Natural killer cell (primary cell): ENCODE data around the gene KIAA1958. TPM values are rescaled to one million over a fixed set of nuclear protein-coding genes. Genes with fewer than 3 reads are reported as not detected.

ENCODE experiments used
- ATAC-seq, 3 donors: fragments of 150-1000 bp in 2 of 3; fragments of 200-7000 bp in 1 of 3; cut with Tn5 transposase; 1 replicate in 1 of 3; 2 replicates in 2 of 3; pipeline ENCODE4 v1.10.0; 2021; ENCODE audit warnings: mild to moderate bottlenecking in 2 of 3, moderate library complexity in 2 of 3
- DNase-seq, 2 donors: peaks; one replicate each; pipeline versions ENCODE4 v3.0.0 to v3.0.0-alpha.2; 2013 to 2021; ENCODE audit warnings: mixed read lengths in 1 of 2
- H3K27ac ChIP-seq: one replicate; pipeline ENCODE4 v1.5.1; 2013; ENCODE audit warnings: mild to moderate bottlenecking, low read length
- H3K27me3 ChIP-seq: one replicate; pipeline ENCODE4 v1.6.1; 2013; ENCODE audit warnings: low read length; ENCODE audit not compliant: control insufficient read depth, insufficient read depth
- H3K36me3 ChIP-seq: one replicate; pipeline ENCODE4 v1.6.1; 2013; ENCODE audit warnings: low read length; ENCODE audit not compliant: control insufficient read depth, insufficient read depth
- H3K4me1 ChIP-seq: one replicate; pipeline ENCODE4 v1.6.1; 2013; ENCODE audit warnings: low read length; ENCODE audit not compliant: control insufficient read depth, insufficient read depth
- H3K4me3 ChIP-seq: one replicate; pipeline ENCODE4 v1.5.1; 2013; ENCODE audit warnings: low read length
- H3K9me3 ChIP-seq: one replicate; pipeline ENCODE4 v1.6.1; 2013; ENCODE audit warnings: low read length; ENCODE audit not compliant: control insufficient read depth, insufficient read depth
- H3K27ac Mint-ChIP-seq, 2 donors: one replicate each; pipeline ENCODE4 v1.8.0; 2022; ENCODE audit warnings: mild to moderate bottlenecking in 2 of 2, mixed read lengths in 2 of 2, moderate library complexity in 1 of 2
- H3K27me3 Mint-ChIP-seq, 2 donors: one replicate each; pipeline ENCODE4 v1.8.0; 2022; ENCODE audit warnings: low read depth in 2 of 2, mixed read lengths in 2 of 2
- H3K36me3 Mint-ChIP-seq: one replicate; pipeline ENCODE4 v1.8.0; 2022; ENCODE audit warnings: mixed read lengths
- H3K4me1 Mint-ChIP-seq, 2 donors: one replicate each; pipeline ENCODE4 v1.8.0; 2022; ENCODE audit warnings: mixed read lengths in 2 of 2
- H3K4me3 Mint-ChIP-seq: one replicate; pipeline ENCODE4 v1.8.0; 2022; ENCODE audit warnings: mild to moderate bottlenecking, moderate library complexity, mixed read lengths
- H3K9me3 Mint-ChIP-seq, 2 donors: one replicate each; pipeline ENCODE4 v1.8.0; 2022; ENCODE audit warnings: mixed read lengths in 2 of 2
- CTCF ChIP-seq: fragments of 200-600 bp; IDR thresholded peaks from one replicate; pipeline ENCODE4 v1.8.0; 2022; ENCODE audit warnings: antibody characterized with exemption
- WGBS: methylation state at CpG from one replicate; pipeline ENCODE4 v1.1.7; 2013; ENCODE audit warnings: missing lambda C conversion rate; ENCODE audit not compliant: insufficient coverage; 5-methylcytosine and 5-hydroxymethylcytosine counted together
- intact Hi-C: fragments of 100-400 bp; cut with micrococcal nuclease; formaldehyde crosslinking; loops from one replicate; pipeline ENCODE4 v1.14.2; 2022
- total RNA-seq, 4 donors: library from RNA; stranded (reverse); fragments of 120-200 nt in 1 of 4; gene quantifications; one replicate each; pipeline versions ENCODE4 v1.2.3 to v1.2.4, GENCODE V29; 2013 to 2022

KIAA1958 gene
- total RNA-seq, 3 donors from 2014 or later (not counting 1 experiment from before 2014, with no cell fraction given) = 5.4 to 6.1 (median 5.5) TPM

DNA sequence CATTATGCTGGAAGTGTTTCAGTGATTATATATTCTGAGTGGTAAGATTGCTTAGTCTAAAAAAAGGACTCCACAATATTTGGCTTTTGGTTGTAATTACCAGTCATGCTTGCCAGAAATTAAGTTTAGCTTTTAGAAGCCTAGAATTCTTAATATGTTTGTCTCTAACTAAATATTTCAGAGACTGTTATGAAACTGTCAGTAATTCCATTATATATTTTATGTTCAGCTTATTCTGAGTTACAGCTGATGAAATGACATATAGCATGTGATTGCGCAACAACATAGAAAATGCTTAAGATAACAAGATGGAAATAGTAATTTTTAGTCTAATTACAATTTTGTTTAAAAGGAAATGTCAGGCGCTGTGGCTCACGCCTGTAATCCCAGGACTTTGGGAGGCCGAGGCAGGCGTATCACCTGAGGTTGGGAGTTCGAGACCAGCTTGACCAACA lies 44.2 kb downstream of the KIAA1958 start:
- H3K4me1 Mint-ChIP-seq = peaks cover 0 to 20% of the 10 kb centered on the region in 2 donors
- no peak overlapping the region for H3K27ac Mint-ChIP-seq
- Histone ChIP-seq H3K27me3 (no peaks in the 10 kb centered on the region), H3K9me3 (no peaks in the 10 kb centered on the region), H3K4me3 (no peak overlapping the region), H3K4me1 (no peaks in the 10 kb centered on the region), H3K36me3 (no peaks in the 10 kb centered on the region), H3K27ac (no peak overlapping the region)
- no peak for DNase-seq
- H3K9me3 Mint-ChIP-seq = no peaks in the 10 kb centered on the region
- intact Hi-C loops = no loop called here
- no peak overlapping the region for H3K4me3 Mint-ChIP-seq
- ATAC-seq = no peak
- H3K36me3 Mint-ChIP-seq = no peaks in the 10 kb centered on the region
- 98% methylated on average over 6 of the region's 6 CpGs for WGBS
- no peaks in the 10 kb centered on the region for H3K27me3 Mint-ChIP-seq
- TF ChIP-seq CTCF = no peak

GRCh38 chr9:112531666-112532282 lies 45.1 kb downstream of the KIAA1958 start:
- H3K4me1 ChIP-seq = no peaks in the 10 kb centered on the region
- TF ChIP-seq CTCF = no peak
- DNase-seq (no peak), ATAC-seq (no peak)
- no peaks in the 10 kb centered on the region for H3K9me3 Mint-ChIP-seq
- no peaks in the 10 kb centered on the region for H3K27me3 Mint-ChIP-seq
- no peak overlapping the region for H3K4me3 Mint-ChIP-seq
- H3K4me3 ChIP-seq = no peak overlapping the region
- 97% methylated on average over 6 of the region's 6 CpGs for WGBS
- no peak overlapping the region for H3K27ac ChIP-seq
- peaks cover 0 to 21% of the 10 kb centered on the region in 2 donors for H3K4me1 Mint-ChIP-seq
- no peak overlapping the region for H3K27ac Mint-ChIP-seq
- no peaks in the 10 kb centered on the region for H3K36me3 ChIP-seq
- no peaks in the 10 kb centered on the region for H3K36me3 Mint-ChIP-seq
- H3K27me3 ChIP-seq = no peaks in the 10 kb centered on the region
- no peaks in the 10 kb centered on the region for H3K9me3 ChIP-seq
- intact Hi-C loops = no loop called here

- no peaks in the 10 kb centered on the region for H3K9me3 Mint-ChIP-seq
- no peak for ATAC-seq
- 87% methylated on average over 1 of the region's 1 CpG for WGBS
- intact Hi-C loops = no loop called here
- H3K4me3 Mint-ChIP-seq = no peak overlapping the region
- peaks cover 0 to 21% of the 10 kb centered on the region in 2 donors for H3K4me1 Mint-ChIP-seq
- H3K9me3 ChIP-seq = no peaks in the 10 kb centered on the region
- no peak for DNase-seq
- H3K27me3 Mint-ChIP-seq = no peaks in the 10 kb centered on the region
- no peak overlapping the region for H3K27ac ChIP-seq
- no peaks in the 10 kb centered on the region for H3K36me3 Mint-ChIP-seq
- no peaks in the 10 kb centered on the region for H3K4me1 ChIP-seq
- no peak overlapping the region for H3K27ac Mint-ChIP-seq
- H3K36me3 ChIP-seq = no peaks in the 10 kb centered on the region
- H3K4me3 ChIP-seq = no peak overlapping the region
- H3K27me3 ChIP-seq = no peaks in the 10 kb centered on the region
- TF ChIP-seq CTCF = no peak
Measured at GRCh38 chr9:112532427-112532826, 45.8 kb downstream of the KIAA1958 start.

DNA sequence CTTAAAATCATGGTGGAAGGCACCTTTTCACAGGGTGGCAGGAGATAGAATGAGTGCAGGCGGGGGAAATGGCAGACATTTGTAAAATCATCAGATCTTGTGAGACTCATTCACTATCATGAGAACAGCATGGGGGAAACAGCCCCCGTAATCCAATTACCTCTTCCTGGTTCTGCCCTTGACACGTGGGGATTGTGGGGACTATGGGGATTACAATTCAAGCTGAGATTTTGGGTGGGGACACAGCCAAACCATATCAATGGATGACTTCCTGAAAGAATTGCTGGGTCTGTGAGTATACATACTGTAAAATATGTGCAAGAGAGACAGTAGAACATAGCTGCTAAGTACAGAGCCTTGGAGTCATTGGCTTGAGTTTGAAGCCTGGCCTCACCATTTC lies 47.0 kb downstream of the KIAA1958 start:
- TF ChIP-seq CTCF = no peak
- DNase-seq (no peak), ATAC-seq (no peak)
- H3K27ac Mint-ChIP-seq = no peak overlapping the region
- intact Hi-C loops = no loop called here
- H3K4me3 ChIP-seq = no peak overlapping the region
- no peaks in the 10 kb centered on the region for H3K36me3 ChIP-seq
- H3K27me3 ChIP-seq = no peaks in the 10 kb centered on the region
- H3K9me3 Mint-ChIP-seq = no peaks in the 10 kb centered on the region
- no peaks in the 10 kb centered on the region for H3K4me1 ChIP-seq
- H3K9me3 ChIP-seq = no peaks in the 10 kb centered on the region
- H3K4me1 Mint-ChIP-seq = peaks cover 0 to 16% of the 10 kb centered on the region in 2 donors
- H3K4me3 Mint-ChIP-seq = no peak overlapping the region
- H3K36me3 Mint-ChIP-seq = no peaks in the 10 kb centered on the region
- H3K27me3 Mint-ChIP-seq = no peaks in the 10 kb centered on the region
- H3K27ac ChIP-seq = no peak overlapping the region
- WGBS = 89% methylated on average over 2 of the region's 3 CpGs
